ENCODE measurements around the gene LMF1. TPM values are rescaled to one million over a fixed set of nuclear protein-coding genes. Genes with fewer than 3 reads are reported as not detected.

The LMF1 gene
- total and polyA plus RNA-seq, 2 donors (not counting 1 experiment from before 2014, with no cell fraction given) = 36.4 to 63.2 TPM

- TF ChIP-seq, protein P1, sequence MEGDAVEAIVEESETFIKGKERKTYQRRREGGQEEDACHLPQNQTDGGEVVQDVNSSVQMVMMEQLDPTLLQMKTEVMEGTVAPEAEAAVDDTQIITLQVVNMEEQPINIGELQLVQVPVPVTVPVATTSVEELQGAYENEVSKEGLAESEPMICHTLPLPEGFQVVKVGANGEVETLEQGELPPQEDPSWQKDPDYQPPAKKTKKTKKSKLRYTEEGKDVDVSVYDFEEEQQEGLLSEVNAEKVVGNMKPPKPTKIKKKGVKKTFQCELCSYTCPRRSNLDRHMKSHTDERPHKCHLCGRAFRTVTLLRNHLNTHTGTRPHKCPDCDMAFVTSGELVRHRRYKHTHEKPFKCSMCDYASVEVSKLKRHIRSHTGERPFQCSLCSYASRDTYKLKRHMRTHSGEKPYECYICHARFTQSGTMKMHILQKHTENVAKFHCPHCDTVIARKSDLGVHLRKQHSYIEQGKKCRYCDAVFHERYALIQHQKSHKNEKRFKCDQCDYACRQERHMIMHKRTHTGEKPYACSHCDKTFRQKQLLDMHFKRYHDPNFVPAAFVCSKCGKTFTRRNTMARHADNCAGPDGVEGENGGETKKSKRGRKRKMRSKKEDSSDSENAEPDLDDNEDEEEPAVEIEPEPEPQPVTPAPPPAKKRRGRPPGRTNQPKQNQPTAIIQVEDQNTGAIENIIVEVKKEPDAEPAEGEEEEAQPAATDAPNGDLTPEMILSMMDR (IDR thresholded peaks at IDR 0.05) = no peak
- TF ChIP-seq EZH2 (IDR thresholded peaks at IDR 0.05; ENCODE audit: borderline replicate concordance, insufficient read depth, low read depth, low read length, poor library complexity, severe bottlenecking) = no peak
- intact Hi-C loops (cut with micrococcal nuclease) = no loop called here
Observed at GRCh38 chr16:879461-879861, 91.3 kb downstream of the LMF1 start.

GRCh38 chr16:878886-879285 is 91.9 kb downstream of the LMF1 start:
- ATAC-seq (ENCODE audit: low read depth) (no peak), DNase-seq (no peak)
- H3K9me3 ChIP-seq (ENCODE audit: control extremely low read depth in 1 of 3, control insufficient read depth in 2 of 3, insufficient read depth in 1 of 3, low read length in 2 of 3) = peaks cover 0 to 27% (median 6%) of the 10 kb centered on the region in 3 donors
- H2AFZ ChIP-seq (ENCODE audit: insufficient read depth, low read depth, low read length, poor library complexity, severe bottlenecking) = no peak overlapping the region
- intact Hi-C loops (cut with micrococcal nuclease) = no loop called here
- H3K27ac Mint-ChIP-seq = no peak overlapping the region
- H3K27me3 ChIP-seq (replicated peaks in 1 of 4; ENCODE audit: control extremely low read depth in 1 of 4, control insufficient read depth in 3 of 4, insufficient read depth in 4 of 4, low read length in 3 of 4) = no peaks in the 10 kb centered on the region
- no peak overlapping the region for H3K4me3 ChIP-seq (ENCODE audit: control extremely low read depth in 1 of 5, extremely low read depth in 1 of 5, insufficient read depth in 1 of 5, low read depth in 2 of 5, low read length in 4 of 5)
- POLR2A ChIA-PET = no interaction called here
- H3K36me3 ChIP-seq (replicated peaks in 1 of 2; ENCODE audit: control extremely low read depth in 1 of 2, control insufficient read depth in 1 of 2, extremely low read depth in 1 of 2, insufficient read depth in 2 of 2, low read length in 1 of 2) = peaks cover 0 to 4% of the 10 kb centered on the region in 2 experiments
- CTCF ChIA-PET = no interaction called here
- H3K4me3 Mint-ChIP-seq = no peak overlapping the region
- no peaks in the 10 kb centered on the region for H3K79me2 ChIP-seq (ENCODE audit: control insufficient read depth, insufficient read depth, low read length)
- WGBS (ENCODE audit: insufficient coverage) = 93% methylated on average over 10 of the region's 14 CpGs
- H3K27me3 Mint-ChIP-seq = no peaks in the 10 kb centered on the region
- peaks cover 0 to 12% of the 10 kb centered on the region in 2 donors for H3K4me1 ChIP-seq (ENCODE audit: control insufficient read depth in 2 of 2, insufficient read depth in 2 of 2, low read length in 2 of 2)
- H3K9me3 Mint-ChIP-seq (ENCODE audit: insufficient read depth) = no peaks in the 10 kb centered on the region
- no peak overlapping the region for H3K4me2 ChIP-seq (replicated peaks; ENCODE audit: low read depth, low read length, poor library complexity, severe bottlenecking)
- peaks cover 14% of the 10 kb centered on the region for H3K4me1 Mint-ChIP-seq
- no peak overlapping the region for H3K9ac ChIP-seq (ENCODE audit: low read length)
- TF ChIP-seq, protein P1 (IDR thresholded peaks at IDR 0.05) = no peak
- no peak for TF ChIP-seq EZH2 (IDR thresholded peaks at IDR 0.05; ENCODE audit: borderline replicate concordance, insufficient read depth, low read depth, low read length, poor library complexity, severe bottlenecking)
- no peak overlapping the region for H3K27ac ChIP-seq (ENCODE audit: low read length in 2 of 2)
- no peaks in the 10 kb centered on the region for H4K20me1 ChIP-seq (ENCODE audit: control insufficient read depth, insufficient read depth, low read length, poor library complexity, severe bottlenecking)

More at GRCh38 chr16:879461-879861, 91.3 kb downstream of the LMF1 start:
- peaks cover 0 to 4% of the 10 kb centered on the region in 2 experiments for H3K36me3 ChIP-seq (replicated peaks in 1 of 2; ENCODE audit: control extremely low read depth in 1 of 2, control insufficient read depth in 1 of 2, extremely low read depth in 1 of 2, insufficient read depth in 2 of 2, low read length in 1 of 2)
- ChIA-PET POLR2A (no interaction called here), CTCF (no interaction called here)
- H4K20me1 ChIP-seq (ENCODE audit: control insufficient read depth, insufficient read depth, low read length, poor library complexity, severe bottlenecking) = no peaks in the 10 kb centered on the region
- H3K27me3 ChIP-seq (replicated peaks in 1 of 4; ENCODE audit: control extremely low read depth in 1 of 4, control insufficient read depth in 3 of 4, insufficient read depth in 4 of 4, low read length in 3 of 4) = no peaks in the 10 kb centered on the region
- no peak overlapping the region for H3K4me3 ChIP-seq (ENCODE audit: control extremely low read depth in 1 of 5, extremely low read depth in 1 of 5, insufficient read depth in 1 of 5, low read depth in 2 of 5, low read length in 4 of 5)
- Mint-ChIP-seq H3K4me1 (peaks cover 14% of the 10 kb centered on the region), H3K27me3 (no peaks in the 10 kb centered on the region), H3K4me3 (no peak overlapping the region), H3K27ac (no peak overlapping the region), H3K9me3 (ENCODE audit: insufficient read depth) (no peaks in the 10 kb centered on the region)
- DNase-seq (no peak), ATAC-seq (ENCODE audit: low read depth) (no peak)
- 95% methylated on average over 25 of the region's 27 CpGs for WGBS (ENCODE audit: insufficient coverage)
- peaks cover 0 to 29% (median 12%) of the 10 kb centered on the region in 3 donors for H3K9me3 ChIP-seq (ENCODE audit: control extremely low read depth in 1 of 3, control insufficient read depth in 2 of 3, insufficient read depth in 1 of 3, low read length in 2 of 3)
- H3K79me2 ChIP-seq (ENCODE audit: control insufficient read depth, insufficient read depth, low read length) = no peaks in the 10 kb centered on the region
- H3K4me2 ChIP-seq (replicated peaks; ENCODE audit: low read depth, low read length, poor library complexity, severe bottlenecking) = no peak overlapping the region
- H3K9ac ChIP-seq (ENCODE audit: low read length) = no peak overlapping the region
- H3K27ac ChIP-seq (ENCODE audit: low read length in 2 of 2) = no peak overlapping the region
- H2AFZ ChIP-seq (ENCODE audit: insufficient read depth, low read depth, low read length, poor library complexity, severe bottlenecking) = no peak overlapping the region
- H3K4me1 ChIP-seq (ENCODE audit: control insufficient read depth in 2 of 2, insufficient read depth in 2 of 2, low read length in 2 of 2) = peaks cover 0 to 12% of the 10 kb centered on the region in 2 donors

Measured in B cell (primary cell).